ENCODE measurements around the gene TCF4. TPM values are rescaled to one million over a fixed set of nuclear protein-coding genes. Genes with fewer than 3 reads are reported as not detected.

The TCF4 gene
- polyA plus RNA-seq (ENCODE audit: insufficient read length) = 77.2 TPM
- long read RNA-seq, donor 1, partial matches to known transcripts = 0 of 2 reads
- long read RNA-seq, donor 1, other reads (novel, unspliced or antisense) = 0 of 2 reads
- long read RNA-seq, donor 2, full-length matches to known transcripts = 6 of 6 reads
- long read RNA-seq, donor 2, partial matches to known transcripts = 0 of 6 reads
- long read RNA-seq, donor 2, other reads (novel, unspliced or antisense) = 0 of 6 reads
- long read RNA-seq, donor 3, partial matches to known transcripts = 7 of 10 reads
- long read RNA-seq, donor 3, other reads (novel, unspliced or antisense) = 0 of 10 reads
- long read RNA-seq, donor 4 = 0 reads
- long read RNA-seq, donor 5, full-length matches to known transcripts = 2 of 2 reads
- long read RNA-seq, donor 5, partial matches to known transcripts = 0 of 2 reads
- long read RNA-seq, donor 5, other reads (novel, unspliced or antisense) = 0 of 2 reads
- long read RNA-seq, donor 6, full-length matches to known transcripts = 2 of 2 reads
- long read RNA-seq, donor 6, partial matches to known transcripts = 0 of 2 reads
- long read RNA-seq, donor 6, other reads (novel, unspliced or antisense) = 0 of 2 reads
- long read RNA-seq, donor 7, partial matches to known transcripts = 15 of 20 reads
- long read RNA-seq, donor 7, other reads (novel, unspliced or antisense) = 0 of 20 reads
- long read RNA-seq, donor 8, partial matches to known transcripts = 0 of 2 reads
- long read RNA-seq, donor 8, other reads (novel, unspliced or antisense) = 0 of 2 reads

- peak; percentile 65 for DNase-seq
Observed at GRCh38 chr18:55588111-55588869, at the start of gene TCF4. TCF4 (minus strand) TSS chr18:55588192; CDS start chr18:55587116, 1,076 bp downstream.

- no peak for DNase-seq
Observed at GRCh38 chr18:55637204-55637603, 49.2 kb upstream of the TCF4 start.

GRCh38 chr18:55635439-55635838, 47.4 kb upstream of the TCF4 start:
- DNase-seq = no peak

DNA sequence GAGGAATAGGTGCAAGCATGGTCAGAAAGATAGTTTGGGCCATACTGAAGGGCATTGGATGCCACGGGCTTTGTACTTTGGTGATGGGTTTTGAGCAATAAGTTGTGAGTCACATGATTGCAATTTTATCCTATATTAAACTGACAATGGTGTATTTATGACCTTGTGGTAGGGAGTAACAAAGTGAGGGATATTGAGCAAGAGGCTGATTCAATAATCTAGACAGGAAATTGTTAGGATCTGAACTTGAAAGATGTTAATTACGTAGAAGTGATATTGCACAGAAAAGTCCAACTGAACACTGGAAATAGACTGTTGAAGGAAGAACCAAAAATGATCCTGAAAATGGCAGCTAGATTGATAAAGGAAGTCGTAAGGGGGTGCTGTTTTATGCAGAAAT, 46.6 kb upstream of the TCF4 start:
- no peak for DNase-seq

DNA sequence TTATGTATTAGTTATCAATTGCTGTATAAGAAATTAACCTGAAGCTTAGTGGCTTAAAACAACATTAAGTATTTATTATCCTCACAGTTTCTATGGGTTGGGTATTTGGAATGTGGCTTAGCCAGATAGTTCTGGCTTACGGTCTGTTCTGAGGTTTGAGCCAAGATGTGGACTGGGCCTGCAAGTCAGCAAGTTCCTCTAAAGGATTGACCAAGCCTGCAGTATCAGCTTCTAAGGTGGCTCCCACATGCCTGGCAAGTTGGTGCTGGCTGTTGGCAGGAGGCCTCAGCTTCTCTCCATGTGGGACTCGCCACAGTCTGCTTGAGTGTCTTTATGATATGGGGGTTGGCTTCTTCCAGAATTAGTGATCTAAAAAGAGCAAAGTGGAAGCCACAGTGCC, 45.0 kb upstream of the TCF4 start:
- DNase-seq = no peak

- DNase-seq = no peak
Observed at GRCh38 chr18:55629133-55629532, 41.1 kb upstream of the TCF4 start.

GRCh38 chr18:55627007-55627406, 39.0 kb upstream of the TCF4 start:
- DNase-seq = no peak

DNA sequence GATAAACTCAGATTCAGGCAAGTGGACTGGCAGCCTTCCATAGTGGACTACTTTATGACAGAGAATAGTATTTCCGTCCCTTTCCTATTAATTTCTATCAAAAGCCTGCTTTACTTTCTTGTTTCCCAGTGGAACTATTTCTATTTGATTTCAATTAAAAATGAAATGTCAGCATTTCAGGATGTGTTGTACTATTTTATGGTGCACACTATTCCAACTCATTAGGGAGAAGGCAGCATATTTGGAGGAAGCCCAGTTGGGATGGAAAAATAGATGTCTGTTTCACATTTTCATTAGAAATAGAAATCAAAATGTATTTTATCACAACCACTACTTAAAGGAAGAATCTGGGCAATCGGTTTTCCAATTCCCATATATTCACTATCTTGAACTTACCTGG, 37.9 kb upstream of the TCF4 start:
- DNase-seq = no peak

DNA sequence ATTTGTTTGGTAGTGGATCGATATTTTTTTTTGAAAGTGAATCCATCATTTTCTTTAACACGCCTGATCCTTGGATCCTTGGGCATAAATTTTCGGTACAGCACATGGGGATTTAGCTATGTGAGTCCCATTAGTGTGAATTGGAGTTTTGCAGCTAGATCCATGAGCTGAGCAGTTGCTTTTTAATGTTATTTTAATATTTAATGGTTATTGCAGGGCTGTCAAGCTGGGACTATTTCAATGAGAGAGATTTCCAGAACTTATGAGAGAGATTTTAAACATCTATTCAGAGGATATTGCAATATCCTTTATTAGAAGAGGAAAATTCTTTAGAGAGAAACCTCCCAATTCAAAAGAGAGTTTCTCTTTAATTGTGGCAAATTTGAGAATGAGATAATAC, 35.6 kb upstream of the TCF4 start:
- DNase-seq = no peak

DNA sequence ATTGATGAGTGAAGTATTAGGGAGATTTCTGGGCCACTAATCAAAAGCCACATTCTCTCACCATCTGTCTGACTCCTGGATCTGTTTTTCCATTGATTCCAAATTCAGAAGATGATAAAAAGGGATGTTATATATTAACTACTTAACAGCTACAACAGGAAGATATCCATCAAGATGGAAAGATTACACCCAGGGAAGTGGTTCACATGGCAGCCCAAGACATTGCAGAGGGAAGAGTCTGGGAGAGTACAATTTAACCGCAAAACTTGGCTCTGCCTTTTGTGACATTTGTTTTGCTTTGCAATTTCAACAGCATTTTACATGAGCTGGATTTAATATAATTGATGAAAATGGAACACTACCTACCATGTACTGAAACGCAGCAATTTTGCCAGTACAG, 22.5 kb upstream of the TCF4 start:
- DNase-seq = no peak

DNA sequence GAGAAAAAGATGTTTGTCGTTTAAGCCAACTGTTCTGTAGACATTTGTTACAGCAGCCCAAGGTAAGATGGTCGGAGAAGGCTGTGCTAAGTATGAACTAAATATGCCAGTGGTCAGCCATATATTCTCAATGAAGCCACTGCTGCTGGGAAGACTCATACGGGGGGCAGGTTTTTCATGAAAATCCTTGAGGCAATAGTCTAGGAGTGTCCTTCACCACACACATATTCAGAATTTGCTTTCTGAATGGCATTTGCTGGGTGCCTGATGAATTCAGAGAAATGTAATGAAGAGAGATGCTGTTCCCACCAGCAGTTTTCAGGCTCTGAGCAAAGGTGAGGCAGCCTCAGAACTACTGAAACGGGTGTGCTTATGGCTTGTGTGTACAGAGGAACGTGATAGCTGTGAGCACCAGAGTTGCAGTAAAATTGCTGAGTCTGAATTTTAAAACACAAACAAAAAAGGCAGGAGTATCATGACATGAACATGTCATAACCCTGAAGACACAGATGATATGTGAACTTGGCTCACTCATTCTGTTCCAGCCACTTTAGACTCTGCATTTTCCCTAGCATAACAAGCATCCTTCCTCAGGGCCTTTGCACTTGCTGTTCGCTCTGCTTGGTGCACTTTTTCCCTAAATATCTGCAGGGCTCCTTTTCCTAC, 21.3 kb upstream of the TCF4 start:
- no peak for DNase-seq

- no peak for DNase-seq
Observed at GRCh38 chr18:55608497-55608896, 20.5 kb upstream of the TCF4 start.

- DNase-seq = no peak
Observed at GRCh38 chr18:55607773-55608172, 19.8 kb upstream of the TCF4 start.

- DNase-seq = no peak
Observed at GRCh38 chr18:55605733-55606338, 17.8 kb upstream of the TCF4 start.

DNA sequence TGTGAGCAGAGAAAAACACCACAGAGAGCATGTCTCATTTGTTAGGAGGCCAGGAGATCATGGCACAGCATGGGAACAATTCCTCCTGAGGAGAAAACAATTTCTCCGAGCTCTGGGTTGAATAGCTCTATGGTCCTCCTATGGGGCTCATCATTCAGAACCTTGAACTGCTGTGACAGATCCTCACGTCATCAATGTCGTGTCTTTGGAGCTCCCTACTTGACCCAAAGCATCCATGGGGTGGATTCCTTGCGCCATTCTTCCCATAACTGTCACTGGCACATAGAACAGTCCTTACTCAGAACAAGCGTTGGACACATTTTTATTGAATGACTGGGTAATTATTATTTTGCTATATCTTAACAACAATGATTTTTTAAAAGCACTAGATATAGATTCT, 15.8 kb upstream of the TCF4 start:
- no peak for DNase-seq

DNA sequence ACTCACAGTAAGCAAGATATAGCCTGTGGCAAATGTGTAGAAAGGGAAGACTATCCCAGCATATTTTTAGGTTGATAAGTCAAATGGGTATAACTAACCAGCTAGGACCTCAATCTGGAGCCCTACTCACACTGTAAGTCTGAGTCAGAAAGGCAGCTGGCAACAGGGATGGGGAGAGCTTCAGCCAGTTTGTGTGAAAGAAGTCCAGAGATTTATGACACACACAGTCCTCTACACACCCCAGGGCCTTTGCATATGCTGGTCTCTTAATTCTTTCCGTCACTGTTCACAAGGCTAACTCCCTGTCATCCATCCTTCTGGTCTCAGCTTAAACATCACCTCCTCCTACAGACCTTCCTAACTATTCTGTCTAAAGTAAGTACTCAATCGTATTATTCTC, 5.9 kb upstream of the TCF4 start:
- DNase-seq = no peak

DNA sequence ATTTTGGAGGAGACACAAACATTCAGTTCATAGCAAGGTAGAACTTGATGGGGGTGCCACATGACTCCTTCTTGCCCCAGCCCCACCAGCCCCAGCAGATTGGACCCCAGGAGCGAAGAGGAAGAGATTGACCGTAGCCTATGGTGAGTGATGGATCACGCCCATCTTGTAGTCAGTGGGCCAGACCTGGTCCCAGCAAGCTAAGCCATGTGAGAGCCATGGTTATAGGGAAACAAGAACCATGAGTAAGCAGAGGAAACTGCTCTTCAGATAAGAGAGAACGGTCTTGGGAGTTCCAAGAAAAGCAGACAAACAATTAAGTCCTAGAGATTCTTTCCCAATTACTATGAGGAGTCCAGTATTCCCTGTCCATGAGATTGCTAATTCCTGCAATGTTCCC, 4.6 kb upstream of the TCF4 start:
- no peak for DNase-seq

- no peak for DNase-seq
Observed at GRCh38 chr18:55592106-55592505, 4.1 kb upstream of the TCF4 start.

DNA sequence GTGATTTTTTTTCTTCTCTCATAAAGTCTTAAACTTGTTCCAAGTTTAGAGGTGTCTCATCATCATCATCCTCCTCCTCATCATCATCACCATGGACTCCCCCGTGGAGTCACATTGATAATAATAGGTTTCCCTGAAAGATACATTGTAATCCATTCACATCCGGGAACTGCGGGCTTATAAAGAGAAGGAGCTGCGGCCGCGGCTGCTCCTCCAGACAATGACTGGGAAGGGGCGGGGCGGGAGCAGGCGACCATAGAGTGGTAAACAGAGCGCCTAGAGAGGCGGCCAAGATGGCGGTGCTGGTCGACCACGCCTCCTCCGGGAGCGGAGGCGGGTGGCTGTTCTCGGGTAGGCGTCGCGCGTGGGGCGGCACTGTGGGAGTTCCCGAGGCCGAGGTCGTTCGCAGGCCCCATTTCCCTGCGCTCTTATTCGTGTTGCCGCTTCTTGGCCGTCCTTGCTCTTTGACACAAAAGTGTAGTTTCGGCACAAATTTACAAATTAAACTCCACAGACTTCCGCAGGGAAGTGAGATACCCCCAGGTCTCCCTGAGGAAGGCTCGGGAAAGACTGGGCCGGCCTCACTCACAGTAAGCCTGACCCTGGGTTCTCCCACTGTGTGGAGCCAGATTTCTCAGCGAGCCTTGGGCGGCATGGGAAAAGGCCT, 1.8 kb upstream of the TCF4 start:
- DNase-seq = peak; percentile 97

- DNase-seq = peak; percentile 59
Observed at GRCh38 chr18:55588870-55589595, 1.0 kb upstream of the TCF4 start.

Data from left kidney (tissue), 8 donors.